CD4-positive, alpha-beta T cell treated with Interleukin-2 at 100 ng/mL for 4 hours (primary cell): ENCODE data around the gene ZNF653.
"Not testable (repeated sequence)": the region's sequence is repeated elsewhere in the genome, so short reads cannot be mapped to it uniquely, and the experiment has no call there.

ENCODE experiments used
- DNase-seq: peaks from one replicate; pipeline ENCODE4 v3.0.0-alpha.2; 2020; ENCODE audit warnings: low spot score

The ZNF653 gene

DNA sequence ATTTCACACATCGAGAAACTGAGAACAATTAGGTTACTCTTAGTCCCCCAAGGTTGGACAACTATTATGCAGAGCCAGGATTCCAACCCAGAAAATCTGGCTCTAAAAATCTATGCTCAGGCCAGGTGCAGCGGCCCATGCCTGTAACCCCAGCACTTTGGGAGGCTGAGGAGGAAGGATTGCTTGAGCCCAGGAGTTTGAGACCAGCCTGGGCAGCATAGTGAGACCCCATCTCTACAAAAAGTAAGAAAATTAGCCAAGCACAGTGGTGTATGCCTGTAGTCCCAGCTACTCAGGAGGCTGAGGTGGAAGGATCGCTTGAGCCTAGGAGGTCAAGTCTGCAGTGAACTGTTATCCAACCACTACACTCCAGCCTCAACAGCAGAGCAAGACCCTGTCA, 72.1 kb downstream of the ZNF653 start:
- not testable (repeated sequence) for DNase-seq
